Renal cortex interstitium (tissue), 3 donors: ENCODE results near the gene STOML1. TPM values are rescaled to one million over a fixed set of nuclear protein-coding genes. Genes with fewer than 3 reads are reported as not detected.

Experiments
- polyA plus RNA-seq, 3 donors: library from polyadenylated mRNA; unstranded; fragments of 120-200 nt; gene quantifications; one replicate each; pipeline ENCODE4 v1.2.1, GENCODE V29; 2013; ENCODE audit not compliant: insufficient read length in 3 of 3

STOML1 gene
- polyA plus RNA-seq, 3 donors: 12.2 to 14.3 (median 13.8) TPM

Other genes starting within 250 kb of the STOML1 start
- gene INSYN1, start 238.9 kb downstream of the STOML1 start, polyA plus RNA-seq: 10 to 100 TPM; 11.1 to 26.2 (median 22.8) TPM
- not detected for gene TBC1D21, start 118.7 kb downstream of the STOML1 start, polyA plus RNA-seq
- gene LOXL1, start 65.8 kb downstream of the STOML1 start, polyA plus RNA-seq: 10 to 100 TPM; 64.1 to 84.0 (median 77.1) TPM
- gene PML, start 2.4 kb upstream of the STOML1 start, polyA plus RNA-seq: 10 to 100 TPM; 26.9 to 39.2 (median 32.2) TPM
- under 1 TPM in 2 of 3 donors, not detected in 1; 0.24 to 0.51 TPM for gene GOLGA6A, start 90.3 kb upstream of the STOML1 start, polyA plus RNA-seq
- gene ISLR2, start 138.3 kb upstream of the STOML1 start, polyA plus RNA-seq: 1 to 10 TPM in 1 of 3 donors, under 1 TPM in 2; 0.68 to 1.4 (median 0.82) TPM
- gene ISLR, start 181.4 kb upstream of the STOML1 start, polyA plus RNA-seq: 10 to 100 TPM; 47.2 to 77.4 (median 47.3) TPM
- gene STRA6, start 210.5 kb upstream of the STOML1 start, polyA plus RNA-seq: 10 to 100 TPM; 24.4 to 40.6 (median 35.4) TPM
- gene CCDC33, start 244.0 kb upstream of the STOML1 start, polyA plus RNA-seq: 10 to 100 TPM in 1 of 3 donors, 1 to 10 TPM in 2; 5.0 to 10.7 (median 6.6) TPM